Measurements from ENCODE around the gene PSENEN.

GRCh38 chr19:35720648-35721047, 24.8 kb upstream of the PSENEN start:
- TF ChIP-seq CTCF (IDR thresholded peaks at IDR 0.05; ENCODE audit: poor library complexity) (no peak), EZH2phosphoT487 (IDR thresholded peaks at IDR 0.05; ENCODE audit: low read depth, severe bottlenecking, unreplicated experiment) (no peak)
